Esophagus muscularis mucosa (tissue), 4 donors: ENCODE results near the gene FOXO6. TPM values are rescaled to one million over a fixed set of nuclear protein-coding genes. Genes with fewer than 3 reads are reported as not detected.
A peak's percentile ranks its signal among the peaks of the same experiment; 100 is the strongest.

Experiments
- DNase-seq: peaks from one replicate; pipeline ENCODE4 v3.0.0-alpha.2; 2017; ENCODE audit errors: extremely low spot score
- H3K27ac ChIP-seq, 4 donors: fragments of 200-600 bp; sonication (generic); replicated peaks in 1 of 4; 1 replicate in 3 of 4; 2 replicates in 1 of 4; pipeline ENCODE4 v1.5.1; 2016 to 2019; ENCODE audit warnings: mild to moderate bottlenecking in 1 of 4
- H3K27me3 ChIP-seq, 4 donors: fragments of 200-600 bp; sonication (generic); one replicate each; pipeline versions ENCODE4 v1.5.1 to v1.6.0; 2016 to 2019
- H3K36me3 ChIP-seq, 4 donors: fragments of 200-600 bp; sonication (generic); one replicate each; pipeline ENCODE4 v1.5.1; 2016 to 2019
- H3K4me1 ChIP-seq, 4 donors: fragments of 200-600 bp; sonication (generic); one replicate each; pipeline ENCODE4 v1.5.1; 2016 to 2019
- H3K4me3 ChIP-seq, 4 donors: fragments of 200-600 bp; sonication (generic); 1 replicate in 2 of 4; 2 replicates in 2 of 4; pipeline ENCODE4 v1.5.1; 2016 to 2019; ENCODE audit warnings: mild to moderate bottlenecking in 4 of 4, moderate library complexity in 1 of 4
- H3K9me3 ChIP-seq, 4 donors: fragments of 200-600 bp; sonication (generic); 1 replicate in 3 of 4; 2 replicates in 1 of 4; pipeline ENCODE4 v1.5.1; 2016 to 2019
- CTCF ChIP-seq, 3 experiments: fragments of 200-600 bp in 2 of 3; fragments of 450-650 bp in 1 of 3; sonication (generic) in 2 of 3; IDR thresholded peaks; one replicate each; pipeline ENCODE4 v1.5.1; 2017 to 2019; ENCODE audit warnings: antibody characterized with exemption in 3 of 3, mild to moderate bottlenecking in 2 of 3, moderate library complexity in 1 of 3
- EP300 ChIP-seq: sonication (generic); formaldehyde crosslinking; IDR thresholded peaks from one replicate; pipeline ENCODE4 v1.6.1; 2017; ENCODE audit warnings: antibody characterized with exemption
- POLR2A ChIP-seq: fragments of 450-650 bp; IDR thresholded peaks from one replicate; pipeline ENCODE4 v1.6.1; 2017; ENCODE audit warnings: antibody characterized with exemption, moderate library complexity, mild to moderate bottlenecking, low read depth
- POLR2AphosphoS5 ChIP-seq, 2 donors: sonication (generic); formaldehyde crosslinking; IDR thresholded peaks; one replicate each; pipeline ENCODE4 v1.6.1; 2017; ENCODE audit warnings: antibody characterized with exemption in 2 of 2
- WGBS: methylation state at CpG from one replicate; pipeline ENCODE4 v1.1.5; 2018; 5-methylcytosine and 5-hydroxymethylcytosine counted together
- intact Hi-C: fragments of 100-400 bp; cut with DNase I; formaldehyde crosslinking; loops from one replicate; pipeline ENCODE4 v1.15.1; 2023
- total RNA-seq, 4 donors: library from RNA; depleted of rRNA; stranded (reverse); fragments of >200 nt; gene quantifications; one replicate each; pipeline versions ENCODE4 v1.1.0 to v1.2.1, GENCODE V29; 2016

Gene FOXO6
- total RNA-seq, 4 donors from 2014 or later = 0.33 to 1.3 (median 0.53) TPM

GRCh38 chr1:41358131-41359021 lies 2.9 kb upstream of the FOXO6 start:
- peaks cover 0 to 3% (median 0%) of the 10 kb centered on the region in 4 donors for H3K9me3 ChIP-seq
- intact Hi-C loops = no loop called here
- peaks cover 43 to 56% (median 51%) of the 10 kb centered on the region in 4 donors for H3K4me1 ChIP-seq
- no peak for TF ChIP-seq POLR2A
- TF ChIP-seq EP300 = no peak
- no peak for TF ChIP-seq CTCF (IDR thresholded peaks at IDR 0.05)
- no peak for TF ChIP-seq POLR2AphosphoS5 (IDR thresholded peaks at IDR 0.05)
- peaks cover 0 to 9% (median 2%) of the 10 kb centered on the region in 4 donors for H3K27me3 ChIP-seq
- whole genome bisulfite sequencing = 68% methylated on average over 25 of the region's 25 CpGs
- H3K27ac ChIP-seq = no peak overlapping the region
- no peaks in the 10 kb centered on the region for H3K36me3 ChIP-seq
- no peak for DNase-seq
- no peak overlapping the region for H3K4me3 ChIP-seq

- whole genome bisulfite sequencing = 92% methylated on average over 10 of the region's 10 CpGs
- intact Hi-C loops = no loop called here
- peaks cover 0 to 9% (median 2%) of the 10 kb centered on the region in 4 donors for H3K27me3 ChIP-seq
- TF ChIP-seq POLR2AphosphoS5 (IDR thresholded peaks at IDR 0.05) (no peak), CTCF (IDR thresholded peaks at IDR 0.05) (no peak)
- peak overlapping the region; percentile 7 to 60 (median 40) for H3K27ac ChIP-seq
- DNase-seq = no peak
- H3K4me3 ChIP-seq = no peak overlapping the region
- no peaks in the 10 kb centered on the region for H3K36me3 ChIP-seq
- H3K4me1 ChIP-seq = peaks cover 43 to 57% (median 51%) of the 10 kb centered on the region in 4 donors
- peaks cover 0 to 3% (median 0%) of the 10 kb centered on the region in 4 donors for H3K9me3 ChIP-seq
These were observed 1.8 kb upstream of the FOXO6 start for GRCh38 chr1:41359211-41360073.

GRCh38 chr1:41360074-41360785 lies 1.0 kb upstream of the FOXO6 start:
- no peak for DNase-seq
- Histone ChIP-seq H3K9me3 (peaks cover 0 to 3% (median 0%) of the 10 kb centered on the region in 4 donors), H3K27ac (peak overlapping the region; percentile 28 to 74 (median 60)), H3K4me1 (peaks cover 43 to 59% (median 51%) of the 10 kb centered on the region in 4 donors), H3K4me3 (peak overlapping the region; percentile 65 to 87 (median 74)), H3K27me3 (peaks cover 0 to 9% (median 2%) of the 10 kb centered on the region in 4 donors), H3K36me3 (no peaks in the 10 kb centered on the region)
- intact Hi-C loops = no loop called here
- TF ChIP-seq POLR2AphosphoS5 (IDR thresholded peaks at IDR 0.05) (no peak), EP300 (no peak), POLR2A (no peak), CTCF (IDR thresholded peaks at IDR 0.05) (no peak)
- 84% methylated on average over 10 of the region's 12 CpGs for WGBS

- DNase-seq = no peak
- Histone ChIP-seq H3K4me3 (peak overlapping the region; percentile 65 to 87 (median 74)), H3K4me1 (peaks cover 56 to 74% (median 65%) of the 10 kb centered on the region in 4 donors), H3K9me3 (peaks cover 0 to 3% (median 0%) of the 10 kb centered on the region in 4 donors), H3K27ac (peak overlapping the region; percentile 50 to 74 (median 60)), H3K36me3 (no peaks in the 10 kb centered on the region), H3K27me3 (peaks cover 0 to 17% (median 2%) of the 10 kb centered on the region in 4 donors)
- intact Hi-C loops = no loop called here
- TF ChIP-seq CTCF (IDR thresholded peaks at IDR 0.05) (no peak), POLR2A (no peak), EP300 (no peak), POLR2AphosphoS5 (IDR thresholded peaks at IDR 0.05) (no peak)
- WGBS = under 1% methylated on average over 15 of the region's 113 CpGs
These were observed 492 bp downstream of the FOXO6 start for GRCh38 chr1:41361495-41362356.
